HG03135 (cell line): ENCODE measurements around the gene ITGB6.

ENCODE experiments used
- ATAC-seq: cut with Tn5 transposase; IDR thresholded peaks from one replicate; pipeline ENCODE4 v1.9.1; 2021; ENCODE audit warnings: mild to moderate bottlenecking, moderate library complexity; ENCODE audit not compliant: unreplicated experiment

Gene ITGB6

GRCh38 chr2:160054984-160055725 lies 144.9 kb downstream of the ITGB6 start:
- ATAC-seq: no peak

DNA sequence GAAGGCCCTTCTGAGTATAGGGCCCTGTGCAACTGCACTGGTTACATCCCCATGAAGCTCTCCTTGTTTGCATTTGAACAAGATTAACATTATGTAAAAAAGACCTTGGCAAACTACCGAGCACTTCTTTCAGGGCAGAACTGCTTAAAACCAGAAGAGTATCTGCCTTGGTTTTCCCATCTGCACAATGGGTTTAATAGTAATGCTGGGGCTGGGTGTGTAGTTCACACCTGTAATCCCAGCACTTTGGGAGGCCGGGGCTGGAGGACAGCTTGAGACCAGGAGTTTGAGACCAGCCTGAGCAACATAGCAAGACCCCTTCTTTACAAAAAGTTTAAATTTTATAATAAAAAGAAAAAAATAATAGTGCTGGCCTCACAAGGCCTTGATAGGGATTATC lies 146.1 kb downstream of the ITGB6 start:
- ATAC-seq: no peak

DNA sequence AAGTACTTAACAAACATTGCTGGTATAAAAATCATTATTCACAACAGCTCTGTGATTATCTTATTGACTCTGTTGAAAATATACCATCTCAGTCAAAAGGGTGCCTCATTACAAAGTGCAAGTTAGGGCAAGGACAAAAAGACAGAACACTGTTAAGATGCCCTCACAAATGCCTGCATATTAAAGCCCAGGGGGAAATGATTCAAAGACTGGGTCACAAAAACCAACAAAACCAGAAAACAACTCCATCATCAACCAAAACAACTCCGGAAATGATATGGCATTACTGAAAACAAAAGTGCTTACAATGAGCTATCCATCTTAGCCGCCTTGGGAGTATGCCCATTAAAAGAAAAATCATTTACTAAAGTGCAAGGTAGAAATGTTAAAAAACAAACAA lies 147.5 kb downstream of the ITGB6 start:
- no peak for ATAC-seq

GRCh38 chr2:160051371-160051800 lies 148.7 kb downstream of the ITGB6 start:
- ATAC-seq: no peak

DNA sequence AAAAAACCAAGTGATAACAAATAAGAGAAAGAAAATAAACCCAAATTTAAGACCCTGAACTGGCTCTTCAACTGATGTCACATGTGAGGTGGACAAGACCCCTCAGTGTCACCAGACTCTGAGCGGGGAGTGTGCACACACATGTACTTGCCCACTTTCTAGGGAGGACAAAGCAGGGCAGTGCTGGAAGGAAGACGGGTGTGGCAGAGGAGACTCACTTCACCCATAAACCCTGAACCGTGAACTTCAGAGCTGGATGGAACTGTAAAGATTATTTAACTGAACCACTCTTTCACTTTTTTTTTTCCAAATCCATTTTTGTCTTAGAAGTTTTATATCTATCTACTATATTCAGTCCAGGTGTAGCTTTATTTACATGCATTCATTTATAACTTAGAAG lies 149.9 kb downstream of the ITGB6 start:
- ATAC-seq: no peak
